Left cardiac atrium (tissue), 4 donors: ENCODE data around the gene SAP25. TPM values are rescaled to one million over a fixed set of nuclear protein-coding genes. Genes with fewer than 3 reads are reported as not detected.
A peak's percentile ranks its signal among the peaks of the same experiment; 100 is the strongest.

Experiments used
- ATAC-seq, 2 donors: fragments of 200-7000 bp; cut with Tn5 transposase; one replicate each; pipeline ENCODE4 v1.9.1; 2020; ENCODE audit warnings: mild to moderate bottlenecking in 2 of 2, moderate library complexity in 2 of 2
- DNase-seq: peaks from one replicate; pipeline ENCODE4 v3.0.0-alpha.2; 2020
- intact Hi-C, 2 donors: fragments of 100-400 bp; cut with DNase I; formaldehyde crosslinking; loops; one replicate each; pipeline versions ENCODE4 v1.14.1 to v1.15.1; 2022 to 2023
- long read RNA-seq: library from polyadenylated mRNA; unstranded; transcript quantifications from one replicate; pipeline ENCODE4 v2.0.0, GENCODE V29; 2021
- total RNA-seq, 2 donors: library from RNA; stranded (reverse); fragmentation: NEBNext Ultra II Directional; extraction: Animal tissue kit (Norgen Biotek cat#: 25700); gene quantifications; one replicate each; pipeline ENCODE4 v1.2.1, GENCODE V29; 2021
- donor health status: DM: no; HTN: yes; CAD: no.
- donor health status: DM: no; HTN: yes; CAD: no; lungs with severe emphysema.
- donor health status: DM: yes; HTN: yes; CAD: no.
- donor health status: Dilated cardiomyopathy.

Gene SAP25
- total RNA-seq, result 1 to 10 TPM in 1 of 2 donors, under 1 TPM in 1; 0.58 to 1.5 TPM
- long read RNA-seq, result 0 reads

GRCh38 chr7:100573691-100574361, at the start of gene SAP25:
Gene SAP25, minus strand, starts transcription at chr7:100573900. Its CDS starts 158 bp downstream, at chr7:100573742.
- intact Hi-C loops, result loop anchor here in 1 of 2 donors (10.0 kb wide), 1 partner anchor 111 kb away; no protein-coding TSS in a partner anchor
- ATAC-seq (no peak), DNase-seq (no peak)

- intact Hi-C loops, result no loop called here
- DNase-seq (no peak), ATAC-seq (no peak)
Measured at GRCh38 chr7:100621554-100621953, 47.9 kb upstream of the SAP25 start.

DNA sequence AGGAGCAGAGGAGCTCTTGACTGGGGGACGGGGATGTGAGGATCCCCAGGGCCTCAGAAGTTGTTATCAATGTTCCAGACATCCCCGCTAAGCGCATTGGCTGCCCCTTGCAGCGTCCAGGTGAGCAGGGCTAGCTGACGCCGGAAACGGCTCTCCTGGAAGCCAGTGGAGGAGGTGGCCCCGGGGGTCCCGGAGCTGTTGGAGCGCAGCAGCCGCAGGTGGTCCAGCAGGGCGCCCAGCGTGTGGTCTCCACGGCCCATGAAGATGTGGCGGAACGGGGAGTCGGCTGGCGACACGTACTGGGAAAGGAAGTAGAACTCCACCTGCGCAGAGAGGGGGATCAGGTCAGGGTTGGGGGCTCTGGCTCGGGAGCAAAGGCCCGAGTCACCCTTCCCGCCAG, 47.1 kb upstream of the SAP25 start:
- intact Hi-C loops, result no loop called here
- ATAC-seq (no peak), DNase-seq (no peak)

DNA sequence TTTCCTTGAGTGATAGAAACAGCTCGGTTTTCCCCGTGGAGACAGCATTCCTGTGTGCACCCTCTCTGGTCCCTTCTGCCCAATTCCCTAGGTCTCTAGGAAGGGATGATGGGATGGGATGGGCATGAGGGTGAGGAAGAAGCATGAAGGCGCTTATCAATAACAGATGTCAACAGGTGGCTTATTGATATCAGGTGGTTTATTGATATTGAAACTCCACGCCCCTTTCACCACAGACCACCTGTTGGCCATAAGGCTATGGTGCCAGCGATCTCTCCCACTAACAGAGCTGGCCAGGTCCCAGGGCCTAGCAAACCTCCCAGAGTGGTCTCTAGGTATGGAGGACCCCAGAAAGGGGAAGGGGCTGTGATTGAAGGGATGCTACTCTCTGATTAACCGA, 46.5 kb upstream of the SAP25 start:
- no peak for DNase-seq
- intact Hi-C loops, result no loop called here
- no peak for ATAC-seq

DNA sequence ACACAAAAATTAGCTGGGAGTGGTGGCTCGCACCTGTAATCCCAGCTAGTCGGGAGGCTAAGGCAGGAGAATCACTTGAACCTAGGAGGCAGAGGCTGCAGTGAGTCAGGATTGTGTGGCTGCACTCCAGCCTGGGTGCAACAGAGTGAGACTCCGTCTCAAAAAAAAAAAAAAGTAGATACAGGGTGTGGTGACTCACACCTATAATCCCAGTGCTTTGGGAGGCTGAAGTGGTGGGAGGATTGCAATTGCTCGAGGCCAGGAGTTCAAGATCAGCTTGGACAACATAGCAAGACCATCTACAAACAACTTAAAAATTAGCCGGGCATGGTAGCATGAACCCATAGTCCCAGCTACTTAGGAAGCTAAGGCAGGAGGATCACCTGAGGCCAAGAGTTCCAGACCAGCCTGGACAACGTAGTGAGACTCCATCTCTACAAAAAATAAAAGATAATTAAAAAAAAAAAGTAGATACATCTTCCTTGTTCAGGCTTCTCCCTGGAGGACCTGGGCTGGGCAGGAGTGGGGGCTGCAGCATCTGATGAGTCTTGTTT, 40.7 kb upstream of the SAP25 start:
- DNase-seq, result no peak
- no peak for ATAC-seq
- intact Hi-C loops, result loop anchor here in 1 of 2 donors (5.0 kb wide), 1 partner anchor 63 kb away; no protein-coding TSS in a partner anchor

DNA sequence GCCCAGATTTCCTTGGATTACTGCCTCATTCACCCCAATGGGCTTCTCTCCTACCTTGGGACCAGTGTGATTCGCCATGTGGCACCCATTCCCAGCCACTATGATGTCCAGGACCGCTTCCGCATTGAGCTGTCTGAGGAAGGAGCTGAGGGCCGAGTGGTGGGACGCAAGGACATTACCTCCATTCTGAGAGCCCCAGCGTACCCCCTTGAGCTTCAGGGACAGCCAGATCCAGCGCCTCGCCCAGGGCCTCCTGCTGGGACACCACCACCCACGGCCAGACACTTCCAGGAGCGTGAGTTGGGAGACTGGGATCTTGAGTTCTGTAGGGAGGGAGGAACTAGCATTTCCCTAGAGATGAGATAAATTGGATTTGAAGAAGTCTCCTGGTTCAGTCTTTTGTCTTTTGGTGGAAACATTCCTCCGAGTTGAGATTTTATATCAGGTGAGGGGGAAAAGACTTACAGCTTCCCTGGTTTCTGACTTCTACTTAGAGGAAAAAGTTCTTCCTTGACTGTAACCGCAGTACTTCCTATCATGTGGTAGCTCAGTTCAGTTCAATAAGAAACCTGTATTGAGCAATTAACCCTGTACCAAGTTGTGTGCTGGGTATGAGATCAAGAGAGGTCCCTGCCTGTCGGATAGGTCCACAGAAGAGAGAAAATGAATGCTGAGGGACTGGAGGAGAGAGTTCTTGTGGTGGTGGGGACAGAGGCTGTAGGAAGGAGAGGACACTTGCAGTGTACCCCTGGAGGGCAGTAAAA, 39.9 kb upstream of the SAP25 start:
- DNase-seq (no peak), ATAC-seq (no peak)
- intact Hi-C loops, result loop anchor here in 1 of 2 donors (5.0 kb wide), 1 partner anchor 64 kb away; no protein-coding TSS in a partner anchor

DNA sequence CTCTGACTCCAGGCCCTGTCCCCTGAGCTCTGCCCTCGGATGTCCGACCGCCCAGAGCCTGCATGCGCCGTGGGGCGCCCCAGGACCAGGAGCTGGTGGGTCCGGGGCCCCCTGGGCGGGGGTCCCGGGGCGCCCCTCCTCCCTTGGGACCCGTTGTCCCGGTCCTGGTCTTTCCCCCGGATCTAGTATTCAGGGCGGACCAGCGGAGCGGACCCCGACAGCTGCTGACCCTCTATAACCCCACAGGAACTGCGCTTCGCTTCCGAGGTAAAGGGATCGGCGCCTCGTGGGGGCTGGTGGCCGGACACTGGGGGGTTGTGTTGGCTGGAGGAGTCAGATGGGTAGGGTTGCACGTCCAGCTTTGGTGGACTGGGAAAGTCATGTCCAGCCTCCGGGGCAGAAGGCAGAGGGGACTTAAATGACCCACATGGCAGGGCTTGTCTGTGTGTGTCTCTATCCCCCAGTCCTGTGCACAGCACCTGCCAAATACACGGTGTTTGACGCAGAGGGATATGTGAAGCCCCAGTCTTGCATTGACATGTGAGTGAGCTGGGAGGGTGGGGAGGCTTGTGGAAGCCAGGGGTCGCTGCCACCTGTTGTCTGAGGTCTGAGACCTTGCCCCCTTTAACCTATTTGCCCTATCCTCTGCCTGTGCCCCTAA, 39.2 kb upstream of the SAP25 start:
- intact Hi-C loops, result loop anchor here in 1 of 2 donors (5.0 kb wide), 1 partner anchor 64 kb away; no protein-coding TSS in a partner anchor
- DNase-seq, result no peak
- ATAC-seq, result peak; percentile 1 to 19

GRCh38 chr7:100611983-100612729, 38.5 kb upstream of the SAP25 start, which contains the start of gene MOSPD3:
Gene MOSPD3, plus strand, starts transcription at chr7:100612540. Its CDS starts 252 bp downstream, at chr7:100612792.
- ATAC-seq, result peak; percentile 98 to 99
- intact Hi-C loops, result loop anchor here in 1 of 2 donors (5.0 kb wide), 1 partner anchor 65 kb away; no protein-coding TSS in a partner anchor
- DNase-seq, result peak; percentile 98

GRCh38 chr7:100609958-100610357, 36.3 kb upstream of the SAP25 start:
- intact Hi-C loops, result loop anchor here (5.0 to 10.0 kb wide), 2 partner anchors 67 to 75 kb away; no protein-coding TSS in a partner anchor
- ATAC-seq (no peak), DNase-seq (no peak)

- no peak for ATAC-seq
- DNase-seq, result no peak
- intact Hi-C loops, result loop anchor here in 1 of 2 donors (10.0 kb wide), 1 partner anchor 78 kb away; no protein-coding TSS in a partner anchor
Measured at GRCh38 chr7:100607111-100607510, 33.4 kb upstream of the SAP25 start.

- DNase-seq, result no peak
- intact Hi-C loops, result loop anchor here in 1 of 2 donors (10.0 kb wide), 1 partner anchor 78 kb away; no protein-coding TSS in a partner anchor
- no peak for ATAC-seq
Measured at GRCh38 chr7:100606313-100606712, 32.6 kb upstream of the SAP25 start.

GRCh38 chr7:100604976-100605911, 31.5 kb upstream of the SAP25 start:
- DNase-seq (peak; percentile 63), ATAC-seq (peak; percentile 7 to 20)
- intact Hi-C loops, result loop anchor here in 1 of 2 donors (10.0 kb wide), 1 partner anchor 80 kb away; no protein-coding TSS in a partner anchor

DNA sequence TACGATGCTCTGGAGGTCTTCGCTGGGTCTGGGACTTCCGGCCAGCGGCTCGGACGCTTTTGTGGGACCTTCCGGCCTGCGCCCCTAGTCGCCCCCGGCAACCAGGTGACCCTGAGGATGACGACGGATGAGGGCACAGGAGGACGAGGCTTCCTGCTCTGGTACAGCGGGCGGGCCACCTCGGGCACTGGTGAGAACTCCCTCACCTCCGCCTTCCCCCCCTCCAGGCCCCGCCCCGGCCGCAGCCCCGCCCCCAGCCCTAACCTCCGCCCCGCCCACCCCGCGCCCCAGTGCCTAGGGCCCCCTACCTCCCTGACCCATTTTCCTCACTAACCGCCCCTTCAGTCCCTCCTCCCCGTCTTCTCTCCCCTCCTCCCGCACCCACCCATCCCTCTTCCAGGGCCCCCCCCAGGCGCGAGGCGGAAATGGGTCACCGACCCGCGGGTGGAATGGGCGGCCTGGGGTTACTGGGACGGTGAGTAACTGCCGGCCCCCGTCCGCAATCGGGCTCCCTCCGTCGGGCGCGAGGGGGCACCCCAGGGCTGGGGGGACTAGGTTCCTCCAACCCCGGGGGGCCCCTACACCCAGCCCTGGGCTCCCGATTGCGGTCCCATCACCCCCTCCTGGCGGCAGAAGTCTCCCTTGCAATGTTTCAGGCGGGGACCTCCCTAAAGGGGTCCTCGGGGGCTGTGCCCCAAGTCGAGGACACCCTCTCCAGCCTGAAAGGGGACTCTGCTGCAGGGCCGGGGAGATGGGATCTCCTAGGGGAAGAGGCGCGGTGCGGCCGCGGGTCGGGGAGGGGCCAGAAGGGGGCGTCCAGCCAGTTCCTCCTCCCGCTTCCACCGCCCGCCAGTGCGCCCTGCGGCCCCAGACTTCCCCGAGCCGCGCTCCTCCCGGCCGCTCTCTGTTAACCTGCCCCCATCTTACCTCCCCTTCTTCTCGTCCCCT, 30.6 kb upstream of the SAP25 start:
- peak; percentile 79 to 85 for ATAC-seq
- intact Hi-C loops, result loop anchor here in 1 of 2 donors (10.0 kb wide), 1 partner anchor 80 kb away; no protein-coding TSS in a partner anchor

GRCh38 chr7:100603726-100604027, 30.0 kb upstream of the SAP25 start:
- intact Hi-C loops, result loop anchor here in 1 of 2 donors (10.0 kb wide), 1 partner anchor 81 kb away; no protein-coding TSS in a partner anchor
- ATAC-seq (peak in 1 of 2 donors; percentile 0), DNase-seq (no peak)

More for the DNA sequence above, 30.6 kb upstream of the SAP25 start:
- peak; percentile 79 for DNase-seq

GRCh38 chr7:100602889-100603725, 29.4 kb upstream of the SAP25 start:
- intact Hi-C loops, result loop anchor here in 1 of 2 donors (10.0 kb wide), 1 partner anchor 82 kb away; no protein-coding TSS in a partner anchor
- peak; percentile 36 to 55 for ATAC-seq

More at GRCh38 chr7:100602889-100603725, 29.4 kb upstream of the SAP25 start:
- DNase-seq, result peak; percentile 73
